MCF 10A (cell line): ENCODE data around the gene WDR82. TPM values are rescaled to one million over a fixed set of nuclear protein-coding genes. Genes with fewer than 3 reads are reported as not detected.

Experiments used
- BruUV-seq: library from RNA; stranded (reverse); fragments of 400-500 nt; replicated peaks from 2 replicates; lab custom pipeline; 2021; lab: Mats Ljungman, UMichigan
- CTCF ChIA-PET: fragments of 300-600 bp; sonication (Branson Sonifier 250); formaldehyde crosslinking; extraction: SDS; loops from one replicate; lab custom pipeline; 2021; ENCODE audit warnings: antibody characterized with exemption, inconsistent platforms; lab: Yijun Ruan, JAX
- POLR2A ChIA-PET: fragments of 300-600, 350-650 bp; sonication (Branson Sonifier 250); formaldehyde crosslinking; extraction: SDS; loops from one replicate; lab custom pipeline; 2020; ENCODE audit warnings: antibody characterized with exemption, inconsistent platforms; lab: Yijun Ruan, JAX
- DNase-seq: peaks from one replicate; pipeline ENCODE4 v3.0.0-alpha.2; 2018; ENCODE audit not compliant: unreplicated experiment
- H3K27ac Mint-ChIP-seq: one replicate; pipeline ENCODE4 v1.8.0; 2022; ENCODE audit warnings: mild to moderate bottlenecking, low read depth, mixed read lengths; ENCODE audit not compliant: unreplicated experiment
- H3K27me3 Mint-ChIP-seq: one replicate; pipeline ENCODE4 v1.8.0; 2022; ENCODE audit warnings: mixed read lengths; ENCODE audit not compliant: insufficient read depth, unreplicated experiment
- H3K36me3 Mint-ChIP-seq: one replicate; pipeline ENCODE4 v1.8.0; 2022; ENCODE audit warnings: mild to moderate bottlenecking, moderate library complexity, mixed read lengths; ENCODE audit not compliant: insufficient read depth, unreplicated experiment
- H3K4me1 Mint-ChIP-seq: one replicate; pipeline ENCODE4 v1.8.0; 2022; ENCODE audit warnings: mixed read lengths; ENCODE audit not compliant: insufficient read depth, unreplicated experiment
- H3K4me3 Mint-ChIP-seq: one replicate; pipeline ENCODE4 v1.8.0; 2022; ENCODE audit warnings: mild to moderate bottlenecking, moderate library complexity, mixed read lengths; ENCODE audit not compliant: unreplicated experiment
- H3K9me3 Mint-ChIP-seq: one replicate; pipeline ENCODE4 v1.8.0; 2022; ENCODE audit warnings: mixed read lengths; ENCODE audit not compliant: unreplicated experiment
- intact Hi-C: fragments of 100-400 bp; cut with micrococcal nuclease; formaldehyde crosslinking; loops from 2 replicates; pipeline ENCODE4 v1.14.1; 2022
- total RNA-seq: library from RNA; stranded (reverse); gene quantifications from 2 replicates; pipeline ENCODE4 v1.2.3, GENCODE V29; 2022
- TF ChIP-seq, protein P1 (sequence below): fragments of 200-600 bp; IDR thresholded peaks from one replicate; pipeline ENCODE4 v1.8.0; 2022; ENCODE audit warnings: antibody characterized with exemption, mild to moderate bottlenecking; ENCODE audit not compliant: unreplicated experiment

WDR82 gene
- total RNA-seq, 1 experiment from 2014 or later = 62.5 TPM

DNA sequence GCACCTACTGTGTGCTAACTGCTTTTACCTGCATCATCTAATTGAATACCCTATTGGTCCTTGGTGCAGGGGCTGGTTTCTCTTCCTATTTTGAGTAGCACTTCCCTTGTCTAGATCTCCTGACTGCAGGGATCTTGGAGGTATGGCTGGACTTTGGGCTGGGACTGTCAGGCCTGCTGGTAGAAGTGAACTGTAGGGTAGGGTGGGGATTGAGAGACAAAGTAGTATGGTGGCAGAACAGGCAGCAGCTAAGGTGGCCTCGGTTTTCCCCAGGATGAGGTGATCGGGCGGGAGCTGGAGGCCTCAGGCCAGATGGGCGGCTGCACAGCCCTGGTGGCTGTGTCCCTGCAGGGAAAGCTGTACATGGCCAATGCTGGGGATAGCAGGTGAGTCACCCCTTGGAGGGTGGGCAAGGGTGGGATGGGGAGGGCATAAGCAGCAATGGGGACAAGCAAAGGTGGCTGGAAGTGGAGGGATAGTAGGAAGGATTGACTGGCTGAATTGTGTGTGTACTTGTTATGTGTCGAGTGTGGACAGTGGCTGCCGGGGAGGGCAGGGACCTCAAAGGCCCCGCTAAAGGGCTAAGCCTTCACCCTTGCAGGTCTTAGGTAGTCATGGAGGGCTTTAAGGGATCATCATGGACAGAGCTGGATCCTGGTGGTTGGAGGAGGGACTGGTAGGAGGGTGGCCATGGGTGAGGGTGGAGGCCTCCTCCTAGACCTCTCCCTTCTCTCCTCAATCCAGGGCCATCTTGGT lies 30.9 kb downstream of the WDR82 start:
- intact Hi-C loops = no loop called here
- no TSS peak for BruUV-seq
- H3K4me1 Mint-ChIP-seq = peaks cover 10% of the 10 kb centered on the region
- H3K9me3 Mint-ChIP-seq = no peaks in the 10 kb centered on the region
- ChIA-PET POLR2A (interaction anchor here (0.7 to 2.7 kb wide), 6 partner anchors 10 to 30 kb away, joined by 3 to 14 read pairs (median 3); partner anchors contain the start of gene WDR82), CTCF (interaction anchor here (0.6 to 2.8 kb wide), 4 partner anchors 17 to 44 kb away, joined by 3 to 15 read pairs (median 4); no protein-coding TSS in a partner anchor)
- TF ChIP-seq, protein P1, sequence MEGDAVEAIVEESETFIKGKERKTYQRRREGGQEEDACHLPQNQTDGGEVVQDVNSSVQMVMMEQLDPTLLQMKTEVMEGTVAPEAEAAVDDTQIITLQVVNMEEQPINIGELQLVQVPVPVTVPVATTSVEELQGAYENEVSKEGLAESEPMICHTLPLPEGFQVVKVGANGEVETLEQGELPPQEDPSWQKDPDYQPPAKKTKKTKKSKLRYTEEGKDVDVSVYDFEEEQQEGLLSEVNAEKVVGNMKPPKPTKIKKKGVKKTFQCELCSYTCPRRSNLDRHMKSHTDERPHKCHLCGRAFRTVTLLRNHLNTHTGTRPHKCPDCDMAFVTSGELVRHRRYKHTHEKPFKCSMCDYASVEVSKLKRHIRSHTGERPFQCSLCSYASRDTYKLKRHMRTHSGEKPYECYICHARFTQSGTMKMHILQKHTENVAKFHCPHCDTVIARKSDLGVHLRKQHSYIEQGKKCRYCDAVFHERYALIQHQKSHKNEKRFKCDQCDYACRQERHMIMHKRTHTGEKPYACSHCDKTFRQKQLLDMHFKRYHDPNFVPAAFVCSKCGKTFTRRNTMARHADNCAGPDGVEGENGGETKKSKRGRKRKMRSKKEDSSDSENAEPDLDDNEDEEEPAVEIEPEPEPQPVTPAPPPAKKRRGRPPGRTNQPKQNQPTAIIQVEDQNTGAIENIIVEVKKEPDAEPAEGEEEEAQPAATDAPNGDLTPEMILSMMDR = no peak
- no peak overlapping the region for H3K27ac Mint-ChIP-seq
- H3K27me3 Mint-ChIP-seq = no peaks in the 10 kb centered on the region
- H3K4me3 Mint-ChIP-seq = no peak overlapping the region
- no peak for DNase-seq
- peaks cover 26% of the 10 kb centered on the region for H3K36me3 Mint-ChIP-seq

DNA sequence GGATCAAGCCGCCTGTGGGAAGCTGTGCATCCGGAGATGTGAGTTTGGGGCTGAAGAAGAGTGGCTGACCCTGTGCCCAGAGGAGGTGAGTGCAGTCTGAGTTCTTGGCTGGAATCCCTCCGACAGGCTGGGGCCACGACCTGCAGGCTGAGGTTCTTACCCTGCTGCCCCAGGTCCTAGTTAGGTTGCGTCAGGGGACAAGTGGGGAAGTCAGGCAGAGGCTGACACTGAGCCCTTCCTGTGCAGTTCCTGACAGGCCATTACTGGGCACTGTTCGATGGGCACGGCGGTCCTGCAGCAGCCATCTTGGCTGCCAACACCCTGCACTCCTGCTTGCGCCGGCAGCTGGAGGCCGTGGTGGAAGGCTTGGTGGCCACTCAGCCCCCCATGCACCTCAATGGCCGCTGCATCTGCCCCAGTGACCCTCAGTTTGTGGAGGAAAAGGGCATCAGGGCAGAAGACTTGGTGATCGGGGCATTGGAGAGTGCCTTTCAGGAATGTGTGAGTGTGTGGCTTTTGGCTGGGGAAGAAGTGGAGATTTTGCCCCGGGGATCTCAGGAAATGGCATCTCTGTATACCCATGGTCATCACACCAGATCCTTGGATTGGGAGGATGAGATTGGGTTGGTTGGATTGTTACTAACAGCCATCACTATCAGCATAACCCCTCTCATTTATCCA lies 31.6 kb downstream of the WDR82 start:
- no peak for DNase-seq
- Mint-ChIP-seq H3K36me3 (peaks cover 19% of the 10 kb centered on the region), H3K9me3 (no peaks in the 10 kb centered on the region), H3K27me3 (no peaks in the 10 kb centered on the region), H3K4me3 (no peak overlapping the region), H3K27ac (no peak overlapping the region), H3K4me1 (peaks cover 10% of the 10 kb centered on the region)
- ChIA-PET CTCF (interaction anchor here (2.8 kb wide), 1 partner anchor 26 kb away, joined by 15 read pairs; no protein-coding TSS in a partner anchor), POLR2A (interaction anchor here (0.7 to 1.8 kb wide), 5 partner anchors 9 to 95 kb away, joined by 3 to 6 read pairs (median 3); partner anchors contain the start of gene WDR82)
- BruUV-seq = no TSS peak
- intact Hi-C loops = no loop called here
- TF ChIP-seq, protein P1 = no peak

DNA sequence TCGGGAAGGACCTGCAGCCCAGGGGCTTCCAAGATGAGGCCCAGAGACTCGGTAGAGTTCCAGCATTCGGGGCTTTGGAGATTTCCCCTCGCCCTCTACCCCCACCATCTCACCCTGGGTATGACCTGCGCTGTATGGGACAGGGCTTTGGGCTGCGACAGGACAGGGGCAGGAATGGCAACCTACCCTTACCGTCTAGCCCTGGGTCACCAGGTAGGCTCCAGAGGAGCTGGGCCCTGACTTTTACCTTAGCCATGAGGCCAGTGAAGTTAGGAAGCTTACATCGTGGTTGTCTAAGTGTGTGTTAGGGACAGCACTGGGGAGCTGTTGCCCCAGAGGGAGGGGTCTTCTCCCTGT lies 32.2 kb downstream of the WDR82 start:
- no peaks in the 10 kb centered on the region for H3K27me3 Mint-ChIP-seq
- H3K27ac Mint-ChIP-seq = no peak overlapping the region
- H3K4me3 Mint-ChIP-seq = peak overlapping the region; percentile 65
- no peaks in the 10 kb centered on the region for H3K9me3 Mint-ChIP-seq
- peaks cover 10% of the 10 kb centered on the region for H3K4me1 Mint-ChIP-seq
- POLR2A ChIA-PET = interaction anchor here (0.6 to 1.8 kb wide), 6 partner anchors 9 to 250 kb away, joined by 3 to 6 read pairs (median 3); partner anchors contain the start of genes RPL29 and WDR82
- no peak for DNase-seq
- TF ChIP-seq, protein P1 = no peak
- CTCF ChIA-PET = interaction anchor here (0.8 kb wide), 1 partner anchor 14 kb away, joined by 3 read pairs; no protein-coding TSS in a partner anchor
- H3K36me3 Mint-ChIP-seq = peaks cover 13% of the 10 kb centered on the region
- BruUV-seq = no TSS peak
- intact Hi-C loops = no loop called here
